Activated CD4-positive, alpha-beta memory T cell treated with anti-CD3 and anti-CD28 coated beads, Interleukin-2, amount 10 ng/mL, durations not matched to agents 7 days and 5 days (primary cell): ENCODE data around the gene CD44. TPM values are rescaled to one million over a fixed set of nuclear protein-coding genes. Genes with fewer than 3 reads are reported as not detected.
"Not testable (repeated sequence)": the region's sequence is repeated elsewhere in the genome, so short reads cannot be mapped to it uniquely, and the experiment has no call there.

Experiments
- CTCF ChIA-PET: fragments of 350-600 bp; sonication (Branson Sonifier 250); formaldehyde crosslinking; loops from one replicate; lab custom pipeline; 2021; ENCODE audit warnings: antibody characterized with exemption, inconsistent platforms; lab: Charles Lee
- POLR2A ChIA-PET: fragments of 350-600 bp; sonication (Branson Sonifier 250); formaldehyde crosslinking; loops from one replicate; lab custom pipeline; 2021; ENCODE audit warnings: antibody characterized with exemption; lab: Charles Lee
- DNase-seq: peaks from one replicate; pipeline ENCODE4 v3.0.0-alpha.2; 2020
- H3K27ac Mint-ChIP-seq: one replicate; pipeline ENCODE4 v1.8.0; 2021; ENCODE audit warnings: mild to moderate bottlenecking, mixed read lengths
- H3K27me3 Mint-ChIP-seq: one replicate; pipeline ENCODE4 v1.8.0; 2021; ENCODE audit warnings: mixed read lengths
- H3K36me3 Mint-ChIP-seq: one replicate; pipeline ENCODE4 v1.8.0; 2021; ENCODE audit warnings: low read depth, mixed read lengths
- H3K4me1 Mint-ChIP-seq: one replicate; pipeline ENCODE4 v1.8.0; 2021; ENCODE audit warnings: mixed read lengths
- H3K4me3 Mint-ChIP-seq: one replicate; pipeline ENCODE4 v1.8.0; 2021; ENCODE audit warnings: mild to moderate bottlenecking, mixed read lengths
- H3K9me3 Mint-ChIP-seq: one replicate; pipeline ENCODE4 v1.8.0; 2021; ENCODE audit warnings: mixed read lengths
- total RNA-seq, 2 experiments: library from RNA; stranded (reverse); gene quantifications; one replicate each; pipeline ENCODE4 v1.2.3, GENCODE V29; 2021

Gene CD44
- total RNA-seq, 2 experiments from 2014 or later: 634 to 645 TPM

- ChIA-PET POLR2A (interaction anchor here (0.9 to 1.3 kb wide), 2 partner anchors 20 to 69 kb away, joined by 3 read pairs; no protein-coding TSS in a partner anchor), CTCF (interaction anchor here (1.0 kb wide), 1 partner anchor 23 kb away, joined by 3 read pairs; no protein-coding TSS in a partner anchor)
- H3K27ac Mint-ChIP-seq: peak overlapping the region; percentile 25
- H3K36me3 Mint-ChIP-seq: peaks cover 95% of the 10 kb centered on the region
- no peak for DNase-seq
- H3K4me1 Mint-ChIP-seq: peaks cover 51% of the 10 kb centered on the region
- no peaks in the 10 kb centered on the region for H3K27me3 Mint-ChIP-seq
- H3K4me3 Mint-ChIP-seq: no peak overlapping the region
- H3K9me3 Mint-ChIP-seq: peaks cover 11% of the 10 kb centered on the region
Observed at GRCh38 chr11:35214792-35215193, 75.8 kb downstream of the CD44 start.

- no peak for DNase-seq
- Mint-ChIP-seq H3K4me1 (peaks cover 51% of the 10 kb centered on the region), H3K27ac (peak overlapping the region; percentile 66), H3K36me3 (peaks cover 90% of the 10 kb centered on the region), H3K9me3 (peaks cover 2% of the 10 kb centered on the region), H3K27me3 (no peaks in the 10 kb centered on the region), H3K4me3 (no peak overlapping the region)
- ChIA-PET CTCF (no interaction called here), POLR2A (no interaction called here)
Observed at GRCh38 chr11:35215945-35216344, 77.0 kb downstream of the CD44 start.

GRCh38 chr11:35216962-35217678 lies 78.1 kb downstream of the CD44 start:
- H3K9me3 Mint-ChIP-seq: peaks cover 2% of the 10 kb centered on the region
- H3K27me3 Mint-ChIP-seq: no peaks in the 10 kb centered on the region
- H3K4me3 Mint-ChIP-seq: no peak overlapping the region
- no peak for DNase-seq
- ChIA-PET POLR2A (no interaction called here), CTCF (interaction anchor here (1.4 kb wide), 1 partner anchor 175 kb away, joined by 3 read pairs; no protein-coding TSS in a partner anchor)
- H3K4me1 Mint-ChIP-seq: peaks cover 49% of the 10 kb centered on the region
- H3K27ac Mint-ChIP-seq: peak overlapping the region; percentile 66
- H3K36me3 Mint-ChIP-seq: peaks cover 87% of the 10 kb centered on the region

DNA sequence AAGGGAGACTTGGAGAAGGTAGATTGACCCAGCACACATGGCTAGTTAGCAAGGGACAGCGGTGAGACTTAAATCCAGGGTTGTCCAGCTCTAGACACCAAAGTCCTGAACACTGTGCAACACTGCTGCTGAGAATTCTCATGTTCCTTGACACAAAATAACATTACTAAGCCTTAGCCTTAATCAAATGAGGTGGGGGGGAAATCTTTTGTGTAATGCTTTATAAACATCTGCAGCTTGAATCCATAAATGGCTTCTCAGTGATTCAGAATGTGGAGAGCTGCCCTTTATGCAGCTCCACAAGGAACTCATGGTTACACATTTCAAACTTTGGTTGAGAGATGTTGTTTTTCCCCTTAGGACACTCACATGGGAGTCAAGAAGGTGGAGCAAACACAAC lies 80.0 kb downstream of the CD44 start:
- Mint-ChIP-seq H3K36me3 (peaks cover 86% of the 10 kb centered on the region), H3K27ac (peak overlapping the region; percentile 49), H3K4me3 (no peak overlapping the region), H3K4me1 (peaks cover 38% of the 10 kb centered on the region), H3K9me3 (no peaks in the 10 kb centered on the region), H3K27me3 (no peaks in the 10 kb centered on the region)
- ChIA-PET CTCF (no interaction called here), POLR2A (interaction anchor here (1.3 kb wide), 3 partner anchors 9 to 19 kb away, joined by 3 to 4 read pairs (median 4); no protein-coding TSS in a partner anchor)
- no peak for DNase-seq

DNA sequence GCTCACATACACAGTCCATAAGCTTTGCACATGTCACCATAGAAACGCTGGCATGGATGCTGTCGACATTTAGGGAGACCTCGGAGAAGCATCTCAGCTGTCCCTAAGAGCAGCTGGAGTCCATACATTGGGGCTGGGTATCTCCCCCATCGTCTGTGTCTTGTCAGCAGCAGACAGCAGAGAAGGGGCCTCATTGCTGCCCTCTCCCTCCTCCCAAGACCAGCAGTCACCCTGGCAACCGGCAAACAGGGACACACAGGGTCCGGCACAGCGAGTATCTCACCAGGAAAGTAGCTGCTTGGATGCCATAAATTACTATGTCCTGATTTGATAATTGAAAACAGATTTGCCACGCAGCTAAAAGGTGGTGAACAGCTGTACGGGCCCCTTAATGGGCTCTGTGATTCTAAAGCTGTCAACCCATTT lies 84.4 kb downstream of the CD44 start:
- ChIA-PET POLR2A (no interaction called here), CTCF (no interaction called here)
- Mint-ChIP-seq H3K4me3 (no peak overlapping the region), H3K27ac (no peak overlapping the region), H3K4me1 (peaks cover 9% of the 10 kb centered on the region), H3K27me3 (no peaks in the 10 kb centered on the region), H3K9me3 (no peaks in the 10 kb centered on the region), H3K36me3 (peaks cover 87% of the 10 kb centered on the region)
- DNase-seq: no peak

DNA sequence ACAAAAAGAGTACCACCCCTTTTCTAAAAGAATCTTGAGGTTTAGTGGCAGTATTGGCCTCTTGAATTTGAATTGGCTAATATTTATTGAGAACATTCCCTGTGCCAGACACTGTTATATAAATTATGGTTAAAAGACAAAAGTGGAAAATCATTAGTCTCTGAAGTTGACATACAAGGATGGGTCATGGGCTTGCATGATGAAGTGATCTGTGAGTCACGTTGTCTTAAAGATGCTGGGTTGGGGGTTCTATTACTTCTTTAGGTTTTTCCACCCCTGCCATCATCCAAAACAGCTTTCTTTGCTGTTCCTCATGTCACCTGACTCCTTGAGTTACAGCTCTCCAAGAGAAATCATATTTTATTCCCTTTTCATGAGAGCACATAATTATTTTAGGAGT lies 85.0 kb downstream of the CD44 start:
- Mint-ChIP-seq H3K4me1 (peaks cover 9% of the 10 kb centered on the region), H3K36me3 (peaks cover 87% of the 10 kb centered on the region), H3K9me3 (peaks cover 1% of the 10 kb centered on the region), H3K4me3 (no peak overlapping the region), H3K27me3 (no peaks in the 10 kb centered on the region), H3K27ac (no peak overlapping the region)
- DNase-seq: no peak
- CTCF ChIA-PET: no interaction called here
- POLR2A ChIA-PET: interaction anchor here (2.3 kb wide), 1 partner anchor 11 kb away, joined by 8 read pairs; no protein-coding TSS in a partner anchor

- Mint-ChIP-seq H3K36me3 (peaks cover 93% of the 10 kb centered on the region), H3K4me1 (peaks cover 9% of the 10 kb centered on the region), H3K4me3 (no peak overlapping the region), H3K27me3 (no peaks in the 10 kb centered on the region), H3K9me3 (peaks cover 3% of the 10 kb centered on the region), H3K27ac (no peak overlapping the region)
- CTCF ChIA-PET: no interaction called here
- no peak for DNase-seq
- POLR2A ChIA-PET: interaction anchor here (2.3 kb wide), 1 partner anchor 9 kb away, joined by 8 read pairs; no protein-coding TSS in a partner anchor
Observed at GRCh38 chr11:35225946-35226520, 87.1 kb downstream of the CD44 start.

DNA sequence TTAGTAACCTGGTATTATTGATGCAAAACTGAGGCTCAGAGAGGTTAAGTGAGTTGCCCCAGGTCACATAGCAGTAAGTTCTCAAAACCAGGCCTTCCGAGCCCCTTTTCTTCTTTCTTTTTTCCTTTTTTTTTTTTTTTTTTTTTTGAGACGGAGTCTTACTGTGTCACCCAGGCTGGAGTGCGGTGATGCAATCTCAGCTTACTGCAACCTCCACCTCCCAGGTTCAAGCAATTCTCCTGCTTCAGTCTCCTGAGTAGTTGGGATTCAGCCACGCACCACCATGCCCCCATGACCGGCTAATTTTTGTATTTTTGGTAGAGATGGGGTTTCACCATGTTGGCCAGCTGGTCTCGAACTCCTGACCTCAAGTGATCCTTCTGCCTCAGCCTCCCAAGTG lies 87.8 kb downstream of the CD44 start:
- DNase-seq, H3K27me3 Mint-ChIP-seq, H3K4me3 Mint-ChIP-seq, CTCF ChIA-PET, H3K4me1 Mint-ChIP-seq, POLR2A ChIA-PET, H3K27ac Mint-ChIP-seq, H3K9me3 Mint-ChIP-seq: not testable (repeated sequence)
- peaks cover 95% of the 10 kb centered on the region for H3K36me3 Mint-ChIP-seq

DNA sequence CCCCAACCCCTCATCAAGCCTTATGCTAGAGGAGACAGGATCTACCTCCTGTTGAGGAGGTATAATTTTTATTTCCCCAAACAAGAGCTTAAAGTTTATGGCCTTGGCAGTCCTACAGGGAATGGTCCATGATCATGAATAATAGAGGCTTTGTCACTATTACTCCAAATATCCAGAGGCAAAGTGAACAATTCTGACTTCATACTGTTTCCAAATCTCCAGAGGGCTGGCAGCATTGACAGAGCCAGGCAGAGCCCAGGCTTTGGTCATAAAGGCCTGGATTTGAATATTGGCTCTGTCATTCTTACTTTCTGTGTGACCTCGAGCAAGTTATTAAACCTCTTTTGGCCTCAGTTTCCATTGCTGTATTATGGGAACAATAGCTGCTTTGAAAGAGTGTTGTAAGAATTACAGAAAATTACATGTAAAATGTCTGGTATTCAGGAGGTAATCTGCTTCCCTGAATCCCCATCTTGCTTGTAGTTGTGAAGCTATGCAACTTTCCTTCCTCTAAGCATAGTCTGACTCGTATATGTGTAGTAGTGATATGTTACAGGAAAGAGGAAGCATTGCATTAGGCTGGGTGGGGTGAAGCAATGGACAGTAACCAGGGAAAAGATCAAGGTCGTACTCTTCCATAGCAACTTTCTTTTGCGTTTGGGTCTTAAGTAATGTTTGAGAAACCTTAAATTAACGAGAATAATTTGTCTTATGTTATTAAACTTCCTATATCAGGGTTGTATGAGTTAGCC lies 88.8 kb downstream of the CD44 start:
- Mint-ChIP-seq H3K4me1 (peaks cover 13% of the 10 kb centered on the region), H3K9me3 (peaks cover 7% of the 10 kb centered on the region), H3K27me3 (no peaks in the 10 kb centered on the region), H3K27ac (peak overlapping the region; percentile 42), H3K4me3 (no peak overlapping the region), H3K36me3 (peaks cover 97% of the 10 kb centered on the region)
- ChIA-PET CTCF (no interaction called here), POLR2A (no interaction called here)
- no peak for DNase-seq

DNA sequence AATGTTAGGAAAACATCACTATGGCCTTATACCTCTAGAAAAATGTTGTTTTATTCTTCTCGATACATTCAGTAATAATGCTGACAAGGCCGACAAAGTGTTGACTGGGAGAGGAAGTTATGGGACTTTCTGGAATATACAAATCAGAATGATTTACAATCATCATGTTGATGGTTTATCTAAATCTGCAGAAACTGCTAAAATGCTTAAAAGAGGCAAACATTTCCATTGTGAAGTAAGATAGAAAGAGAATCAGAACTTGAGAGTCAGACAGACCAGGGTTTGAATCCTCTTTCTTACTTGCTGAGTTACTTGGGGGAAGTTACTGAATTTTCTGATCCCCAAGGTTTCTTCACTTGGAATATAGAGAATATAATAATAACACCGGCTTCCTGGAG lies 89.4 kb downstream of the CD44 start:
- Mint-ChIP-seq H3K9me3 (peaks cover 7% of the 10 kb centered on the region), H3K27ac (no peak overlapping the region), H3K4me3 (no peak overlapping the region), H3K4me1 (peaks cover 15% of the 10 kb centered on the region), H3K27me3 (no peaks in the 10 kb centered on the region), H3K36me3 (peaks cover 96% of the 10 kb centered on the region)
- DNase-seq: no peak
- CTCF ChIA-PET: no interaction called here
- POLR2A ChIA-PET: no interaction called here

GRCh38 chr11:35230388-35230787 lies 91.4 kb downstream of the CD44 start:
- POLR2A ChIA-PET: no interaction called here
- DNase-seq: no peak
- peaks cover 34% of the 10 kb centered on the region for H3K4me1 Mint-ChIP-seq
- CTCF ChIA-PET: no interaction called here
- peaks cover 23% of the 10 kb centered on the region for H3K9me3 Mint-ChIP-seq
- peaks cover 95% of the 10 kb centered on the region for H3K36me3 Mint-ChIP-seq
- no peak overlapping the region for H3K27ac Mint-ChIP-seq
- H3K27me3 Mint-ChIP-seq: no peaks in the 10 kb centered on the region
- H3K4me3 Mint-ChIP-seq: no peak overlapping the region

GRCh38 chr11:35231076-35231860 lies 92.3 kb downstream of the CD44 start:
- peaks cover 24% of the 10 kb centered on the region for H3K9me3 Mint-ChIP-seq
- H3K4me1 Mint-ChIP-seq: peaks cover 41% of the 10 kb centered on the region
- H3K27me3 Mint-ChIP-seq: no peaks in the 10 kb centered on the region
- ChIA-PET POLR2A (no interaction called here), CTCF (no interaction called here)
- H3K36me3 Mint-ChIP-seq: peaks cover 89% of the 10 kb centered on the region
- H3K27ac Mint-ChIP-seq: no peak overlapping the region
- no peak for DNase-seq
- no peak overlapping the region for H3K4me3 Mint-ChIP-seq
